ENCODE data around the gene SLC9A4. TPM values are rescaled to one million over a fixed set of nuclear protein-coding genes. Genes with fewer than 3 reads are reported as not detected.

Gene SLC9A4
- total and polyA plus RNA-seq, 2 donors (not counting 3 experiments of a cell fraction or from before 2014, with no cell fraction given): not detected

GRCh38 chr2:102455061-102455670 lies 17.9 kb upstream of the SLC9A4 start:
- DNase-seq (ENCODE audit: low read depth, low spot score) (no peak), FAIRE-seq (no peak)
- Histone ChIP-seq H3K79me2 (ENCODE audit: control insufficient read depth, insufficient read depth, low read length) (no peaks in the 10 kb centered on the region), H3K9me1 (replicated peaks; ENCODE audit: control insufficient read depth, extremely low read depth, insufficient read depth, low read length) (no peaks in the 10 kb centered on the region), H3K36me3 (ENCODE audit: control insufficient read depth in 2 of 2, extremely low read depth in 1 of 2, insufficient read depth in 2 of 2, low read length in 2 of 2) (no peaks in the 10 kb centered on the region), H3K4me2 (ENCODE audit: insufficient read depth, low read length) (no peak overlapping the region), H2AFZ (ENCODE audit: low read depth, low read length) (no peak overlapping the region), H3K9me3 (replicated peaks; ENCODE audit: control insufficient read depth, insufficient read depth, low read length) (no peaks in the 10 kb centered on the region), H3K9ac (replicated peaks; ENCODE audit: extremely low read depth, insufficient read depth, low read length) (no peak overlapping the region), H4K20me1 (replicated peaks; ENCODE audit: control insufficient read depth, extremely low read depth, insufficient read depth, low read length) (no peaks in the 10 kb centered on the region), H3K27ac (ENCODE audit: insufficient read depth, low read depth, low read length) (no peak overlapping the region), H3K4me3 (replicated peaks in 1 of 3; ENCODE audit: insufficient read depth in 1 of 3, low read depth in 1 of 3, low read length in 3 of 3) (no peak overlapping the region), H3K4me1 (ENCODE audit: control insufficient read depth, extremely low read depth, insufficient read depth, low read length) (no peaks in the 10 kb centered on the region), H3K27me3 (ENCODE audit: control insufficient read depth in 2 of 2, insufficient read depth in 2 of 2, low read length in 2 of 2) (peaks cover 7 to 15% of the 10 kb centered on the region in 2 experiments)
- BruUV-seq (replicated peaks): no TSS peak
- intact Hi-C loops (cut with micrococcal nuclease) (no loop called here), dilution Hi-C loops (cut with MboI; ENCODE audit: extremely low pct_ligation_motif_present, low sequenced_read_pairs) (no loop called here)
- no peak for TF ChIP-seq POLR2A (IDR thresholded peaks at IDR 0.05; ENCODE audit: low read depth, low read length)
- TF ChIP-seq MAX (IDR thresholded peaks at IDR 0.05; ENCODE audit: insufficient read depth, insufficient read length): no peak
- no peak for TF ChIP-seq CTCF (IDR thresholded peaks at IDR 0.05; ENCODE audit: extremely low read depth in 1 of 2, insufficient read depth in 1 of 2, low read depth in 1 of 2, low read length in 2 of 2)
- TF ChIP-seq POLR2AphosphoS5 (IDR thresholded peaks at IDR 0.05; ENCODE audit: insufficient read depth, low read depth, low read length): no peak
- TF ChIP-seq EZH2 (IDR thresholded peaks at IDR 0.05; ENCODE audit: borderline replicate concordance, low read depth, low read length, severe bottlenecking): no peak
- no peak for TF ChIP-seq FOS (IDR thresholded peaks at IDR 0.05; ENCODE audit: borderline replicate concordance, insufficient read depth, low read length)
- no peak for TF ChIP-seq JUN (IDR thresholded peaks at IDR 0.05; ENCODE audit: borderline replicate concordance, insufficient read depth, insufficient read length, low read depth)
- TF ChIP-seq MYC (IDR thresholded peaks at IDR 0.05; ENCODE audit: low read depth, low read length): no peak
- CTCF ChIA-PET: interaction anchor here (1.4 to 3.1 kb wide), 5 partner anchors 12 to 435 kb away, joined by 3 to 9 read pairs (median 3); partner anchors contain the start of gene SLC9A4
- POLR2A ChIA-PET: no interaction called here

Measured in endothelial cell of umbilical vein (primary cell).